HepG2 (cell line): ENCODE measurements around the gene TMCO4. TPM values are rescaled to one million over a fixed set of nuclear protein-coding genes. Genes with fewer than 3 reads are reported as not detected.

Experiments used
- ATAC-seq: fragments of 200-7000 bp; cut with Tn5 transposase; 3 replicates; pipeline ENCODE4 v1.9.1; 2020; ENCODE audit warnings: mild to moderate bottlenecking, moderate library complexity
- BruUV-seq: library from RNA; stranded (reverse); fragments of 400-500 nt; replicated peaks from 2 replicates; lab custom pipeline; 2021; lab: Mats Ljungman, UMichigan
- CTCF ChIA-PET: fragments of 300-600 bp; formaldehyde crosslinking; extraction: SDS; loops from one replicate; lab custom pipeline; 2021; ENCODE audit warnings: low total read pairs, inconsistent platforms, low intra/inter-chr PET ratio; lab: Yijun Ruan, JAX
- POLR2A ChIA-PET: fragments of 350-600 bp; sonication (Branson Sonifier 250); formaldehyde crosslinking; loops from one replicate; lab custom pipeline; 2020; ENCODE audit warnings: antibody characterized with exemption, inconsistent platforms; lab: Yijun Ruan, JAX
- DNase-seq: peaks from one replicate; pipeline ENCODE4 v3.0.0-alpha.2; 2015; ENCODE audit warnings: low spot score
- FAIRE-seq: peaks from 3 replicates; lab custom pipeline; 2011; peaks lifted over from hg19 to GRCh38; lab: Jason Lieb, UNC
- H2AFZ ChIP-seq: one replicate; pipeline ENCODE4 v1.6.1; 2011; ENCODE audit warnings: low read length, inconsistent platforms
- H3K27ac ChIP-seq: fragments of 300-600 bp; 3 replicates; pipeline ENCODE4 v1.8.0; 2011; ENCODE audit warnings: mixed run types, mild to moderate bottlenecking, mixed read lengths, low read length, inconsistent platforms; ENCODE audit not compliant: insufficient read depth; ENCODE audit errors: extremely low read length
- H3K27me3 ChIP-seq, 2 experiments: fragments of 200-600 bp in 1 of 2; 2 replicates in 1 of 2; 3 replicates in 1 of 2; pipeline versions ENCODE4 v1.6.0 to v1.8.0; 2011; ENCODE audit warnings: low read length in 2 of 2, mild to moderate bottlenecking in 2 of 2, moderate library complexity in 2 of 2, inconsistent platforms in 1 of 2; ENCODE audit not compliant: insufficient read depth in 2 of 2, control insufficient read depth in 1 of 2
- H3K36me3 ChIP-seq, 2 experiments: fragments of 200-600 bp in 1 of 2; replicated peaks in 1 of 2; 2 replicates in 1 of 2; 3 replicates in 1 of 2; pipeline versions ENCODE4 v1.5.1 to v1.8.0; 2011; ENCODE audit warnings: low read length in 2 of 2, inconsistent platforms in 1 of 2; ENCODE audit not compliant: insufficient read depth in 2 of 2, control insufficient read depth in 1 of 2
- H3K4me1 ChIP-seq: 2 replicates; pipeline ENCODE4 v1.5.1; 2012; ENCODE audit warnings: low read length, inconsistent platforms; ENCODE audit not compliant: insufficient read depth
- H3K4me2 ChIP-seq: 2 replicates; pipeline ENCODE4 v1.6.0; 2011; ENCODE audit warnings: low read depth, low read length, inconsistent platforms
- H3K4me3 ChIP-seq, 3 experiments: fragments of 200-600 bp in 1 of 3; sonication (generic), shearing (Covaris generic) in 1 of 3; replicated peaks in 1 of 3; 2 replicates each; pipeline ENCODE4 v1.5.1; 2011 to 2016; ENCODE audit warnings: low read length in 3 of 3, inconsistent platforms in 2 of 3, low read depth in 2 of 3, mild to moderate bottlenecking in 2 of 3, control low read depth in 1 of 3, mixed read lengths in 1 of 3; ENCODE audit not compliant: insufficient read depth in 1 of 3
- H3K79me2 ChIP-seq: one replicate; pipeline ENCODE4 v1.6.1; 2011; ENCODE audit warnings: low read length, inconsistent platforms; ENCODE audit not compliant: insufficient read depth
- H3K9ac ChIP-seq: 2 replicates; pipeline ENCODE4 v1.6.0; 2011; ENCODE audit warnings: mild to moderate bottlenecking, low read depth, low read length, inconsistent platforms; ENCODE audit not compliant: insufficient read depth
- H3K9me3 ChIP-seq: 2 replicates; pipeline ENCODE4 v1.5.1; 2012; ENCODE audit warnings: mild to moderate bottlenecking, low read length
- H4K20me1 ChIP-seq: 2 replicates; pipeline ENCODE4 v1.6.0; 2011; ENCODE audit warnings: inconsistent platforms, mild to moderate bottlenecking, low read length, moderate library complexity; ENCODE audit not compliant: insufficient read depth
- ASH2L ChIP-seq: fragments of 300-600, 200-600 bp; sonication (generic); IDR thresholded peaks from 2 replicates; pipeline ENCODE4 v1.7.0; 2017; ENCODE audit warnings: low read depth, mild to moderate bottlenecking, moderate library complexity, mixed read lengths, low read length; ENCODE audit not compliant: insufficient read length
- CENPT ChIP-seq: sonication (generic); formaldehyde crosslinking; IDR thresholded peaks from 2 replicates; pipeline ENCODE4 v1.8.0; 2022; ENCODE audit warnings: low read depth, mild to moderate bottlenecking, moderate library complexity, missing genetic modification reagents
- FOXC1 ChIP-seq: sonication (generic); formaldehyde crosslinking; IDR thresholded peaks from 2 replicates; pipeline ENCODE4 v1.8.0; 2022; ENCODE audit warnings: mild to moderate bottlenecking, missing genetic modification reagents, borderline replicate concordance
- HDAC2 ChIP-seq: sonication (generic); formaldehyde crosslinking; IDR thresholded peaks from 2 replicates; pipeline ENCODE4 v1.4.0; 2020; ENCODE audit warnings: missing genetic modification reagents
- NFKBIZ ChIP-seq: IDR thresholded peaks from 2 replicates; pipeline ENCODE4 v1.6.1; 2018; ENCODE audit warnings: missing genetic modification reagents, missing compliant biosample characterization
- POGZ ChIP-seq: sonication (generic); formaldehyde crosslinking; IDR thresholded peaks from 2 replicates; pipeline ENCODE4 v1.4.0; 2020; ENCODE audit warnings: mild to moderate bottlenecking, missing genetic modification reagents
- ZFP36L1 ChIP-seq: sonication (generic); formaldehyde crosslinking; IDR thresholded peaks from 2 replicates; pipeline ENCODE4 v1.8.0; 2022; ENCODE audit warnings: mild to moderate bottlenecking, missing genetic modification reagents, moderate library complexity
- ZNF3 ChIP-seq: IDR thresholded peaks from 2 replicates; pipeline ENCODE4 v1.7.0; 2017; ENCODE audit warnings: inconsistent platforms
- ZNF30 ChIP-seq: sonication (generic); formaldehyde crosslinking; IDR thresholded peaks from 2 replicates; pipeline ENCODE4 v1.5.0; 2020; ENCODE audit warnings: mild to moderate bottlenecking, missing genetic modification reagents
- WGBS: methylation state at CpG from one replicate; pipeline ENCODE4 v1.1.6; 2017; ENCODE audit warnings: low lambda C conversion rate; 5-methylcytosine and 5-hydroxymethylcytosine counted together
- in situ Hi-C: cut with HindIII; loops from 2 replicates; pipeline ENCODE4 v1.10.0; 2017; ENCODE audit warnings: low pct_unique_long_range_greater_than_20kb; ENCODE audit not compliant: extremely low pct_ligation_motif_present
- intact Hi-C: fragments of 100-400 bp; cut with micrococcal nuclease; formaldehyde crosslinking; loops from one replicate; pipeline ENCODE4 v1.10.0; 2022; ENCODE audit not compliant: unreplicated experiment
- polyA plus RNA-seq, 8 experiments: library from polyadenylated mRNA; depleted of rRNA in 3 of 8; stranded (reverse) in 7 of 8; unstranded in 1 of 8; fragments of >200 nt; fragmentation: Illumina TruSeq in 4 of 8; extraction: Trizol in 4 of 8; gene quantifications; 2 replicates each; pipeline versions ENCODE4 v1.2.1 to v1.2.3, GENCODE V29; 2011 to 2016; ENCODE audit warnings: low read depth in 4 of 8, missing spikeins in 1 of 8, mixed read lengths in 1 of 8; ENCODE audit not compliant: insufficient read depth in 1 of 8
- total RNA-seq, 5 experiments: library from RNA; depleted of rRNA; stranded (reverse); fragments of >200 nt; fragmentation: Illumina TruSeq; extraction: Trizol; gene quantifications; 2 replicates each; pipeline ENCODE4 v1.2.3, GENCODE V29; 2016; ENCODE audit warnings: low read depth in 1 of 5
- TF ChIP-seq, protein P1 (sequence below): sonication (generic); formaldehyde crosslinking; IDR thresholded peaks from 2 replicates; pipeline ENCODE4 v1.5.0; 2020; ENCODE audit warnings: missing genetic modification reagents
- TF ChIP-seq, protein P2 (sequence below): sonication (generic); formaldehyde crosslinking; IDR thresholded peaks from 2 replicates; pipeline ENCODE4 v1.5.0; 2020; ENCODE audit warnings: mild to moderate bottlenecking, missing genetic modification reagents
- TF ChIP-seq, protein P3 (sequence below): sonication (generic); formaldehyde crosslinking; IDR thresholded peaks from 2 replicates; pipeline ENCODE4 v1.4.0; 2020; ENCODE audit warnings: missing genetic modification reagents
- TF ChIP-seq, protein P4 (sequence below): IDR thresholded peaks from 2 replicates; pipeline ENCODE4 v1.4.0; 2020; ENCODE audit warnings: mild to moderate bottlenecking, missing genetic modification reagents

Gene TMCO4
- total and polyA plus RNA-seq, 2 of the 13 experiments (the other 11 are each of a cell fraction or from before 2014, with no cell fraction given), result 2.1 to 4.1 TPM

DNA sequence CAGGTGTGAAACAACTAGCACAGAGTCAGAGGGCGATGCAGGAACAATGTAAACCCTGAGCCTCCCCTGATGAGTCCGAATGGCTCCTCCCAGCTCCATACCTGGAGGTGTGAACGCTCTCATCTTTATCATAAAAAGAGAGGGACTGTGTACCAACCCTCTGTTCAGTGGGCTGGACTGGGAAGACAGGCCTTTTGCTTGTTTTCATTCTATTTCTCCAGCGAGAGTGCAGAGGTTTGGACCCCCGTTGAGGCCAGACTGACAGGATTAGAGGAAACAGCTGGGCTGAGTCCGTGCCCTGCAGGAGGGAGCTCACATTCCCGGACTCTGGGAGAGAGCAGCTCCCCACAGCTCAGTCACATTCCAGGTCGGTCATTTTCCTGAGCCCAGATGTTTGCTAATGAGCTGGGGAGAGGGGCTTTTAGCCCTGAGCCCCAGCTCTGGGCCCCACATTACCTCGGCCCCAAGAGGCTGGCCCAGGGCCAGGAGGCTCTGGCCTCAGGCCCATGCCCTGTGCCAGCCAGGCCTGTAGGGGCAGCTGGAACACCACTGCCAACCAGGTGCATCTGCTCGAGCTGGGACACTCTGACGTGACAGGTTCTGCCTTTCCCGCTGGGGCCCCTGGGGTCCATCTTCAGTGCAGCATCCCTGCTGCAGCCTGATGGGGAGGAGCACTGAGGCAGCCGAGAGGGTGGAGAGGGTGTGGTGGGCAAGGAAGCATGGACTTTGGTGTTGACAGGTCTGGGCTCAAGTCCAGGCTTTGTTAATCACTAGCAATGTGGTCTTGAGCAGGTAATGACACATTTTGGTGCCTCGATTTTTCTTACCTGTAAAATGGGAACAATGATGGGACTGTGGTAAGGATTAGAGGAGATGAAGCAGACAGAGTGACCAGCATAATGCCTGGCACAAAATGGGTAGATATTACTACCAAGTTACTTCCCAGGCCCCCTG, 159.1 kb downstream of the TMCO4 start (continued):
- TF ChIP-seq CENPT (CRISPR knock-in tag) (no peak), ZFP36L1 (CRISPR knock-in tag) (no peak), NFKBIZ (CRISPR knock-in tag) (no peak), ZNF30 (CRISPR knock-in tag) (no peak), ASH2L (no peak), POGZ (CRISPR knock-in tag) (no peak)
- TF ChIP-seq, protein P1, sequence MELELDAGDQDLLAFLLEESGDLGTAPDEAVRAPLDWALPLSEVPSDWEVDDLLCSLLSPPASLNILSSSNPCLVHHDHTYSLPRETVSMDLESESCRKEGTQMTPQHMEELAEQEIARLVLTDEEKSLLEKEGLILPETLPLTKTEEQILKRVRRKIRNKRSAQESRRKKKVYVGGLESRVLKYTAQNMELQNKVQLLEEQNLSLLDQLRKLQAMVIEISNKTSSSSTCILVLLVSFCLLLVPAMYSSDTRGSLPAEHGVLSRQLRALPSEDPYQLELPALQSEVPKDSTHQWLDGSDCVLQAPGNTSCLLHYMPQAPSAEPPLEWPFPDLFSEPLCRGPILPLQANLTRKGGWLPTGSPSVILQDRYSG, result no peak
- TF ChIP-seq, all 625 proteins: peak for 58

DNA sequence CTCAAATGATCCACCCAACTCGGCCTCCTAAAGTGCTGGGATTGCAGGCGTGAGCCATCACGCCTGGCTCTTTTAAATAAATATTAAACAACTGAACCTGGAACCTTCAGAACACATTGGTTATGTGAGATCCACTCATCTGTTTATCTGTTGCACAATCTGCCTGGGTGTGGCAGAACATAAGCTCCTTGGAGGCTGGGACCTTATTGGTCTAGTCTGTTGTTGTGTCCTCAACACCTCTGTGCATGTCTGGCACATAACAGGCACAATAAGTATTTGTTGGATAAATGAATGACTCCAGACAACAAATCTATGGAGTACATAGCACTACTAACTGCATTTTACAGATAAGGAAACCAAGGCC, 159.7 kb downstream of the TMCO4 start:
- FAIRE-seq (no peak), ATAC-seq (no peak; the same call in 2 of the 3 replicates), DNase-seq (peak; percentile 58)
- Histone ChIP-seq H3K4me2 (peak overlapping the region; percentile 50), H4K20me1 (no peaks in the 10 kb centered on the region), H3K9me3 (no peaks in the 10 kb centered on the region), H3K9ac (no peak overlapping the region), H3K4me1 (peaks cover 45% of the 10 kb centered on the region), H3K27me3 (peaks cover 2 to 16% of the 10 kb centered on the region in 2 experiments; a peak in 3 of 5 replicates), H3K36me3 (no peaks in the 10 kb centered on the region), H3K79me2 (no peaks in the 10 kb centered on the region), H3K4me3 (peak overlapping the region in 1 of 3 experiments; percentile 18; a peak in 1 of 6 replicates), H2AFZ (peak overlapping the region; percentile 21), H3K27ac (peak overlapping the region; percentile 15)
- ChIA-PET POLR2A (interaction anchor here (0.6 to 2.4 kb wide), 2 partner anchors 11 to 20 kb away, joined by 3 to 9 read pairs; no protein-coding TSS in a partner anchor), CTCF (no interaction called here)
- intact Hi-C loops (loop anchor here (1.0 to 5.0 kb wide), 2 partner anchors 20 to 43 kb away; a partner anchor contains a TSS), in situ Hi-C loops (no loop called here)
- BruUV-seq, result no TSS peak
- WGBS, result 8% methylated on average over 3 of the region's 3 CpGs
- TF ChIP-seq ZNF3 (CRISPR knock-in tag) (no peak), HDAC2 (CRISPR knock-in tag) (0 out of 2 replicates have a peak, but pooled peaks have one; percentile 27), FOXC1 (no peak)
- TF ChIP-seq, protein P2, sequence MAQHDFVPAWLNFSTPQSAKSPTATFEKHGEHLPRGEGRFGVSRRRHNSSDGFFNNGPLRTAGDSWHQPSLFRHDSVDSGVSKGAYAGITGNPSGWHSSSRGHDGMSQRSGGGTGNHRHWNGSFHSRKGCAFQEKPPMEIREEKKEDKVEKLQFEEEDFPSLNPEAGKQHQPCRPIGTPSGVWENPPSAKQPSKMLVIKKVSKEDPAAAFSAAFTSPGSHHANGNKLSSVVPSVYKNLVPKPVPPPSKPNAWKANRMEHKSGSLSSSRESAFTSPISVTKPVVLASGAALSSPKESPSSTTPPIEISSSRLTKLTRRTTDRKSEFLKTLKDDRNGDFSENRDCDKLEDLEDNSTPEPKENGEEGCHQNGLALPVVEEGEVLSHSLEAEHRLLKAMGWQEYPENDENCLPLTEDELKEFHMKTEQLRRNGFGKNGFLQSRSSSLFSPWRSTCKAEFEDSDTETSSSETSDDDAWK (CRISPR knock-in tag), result no peak
- TF ChIP-seq, protein P3, sequence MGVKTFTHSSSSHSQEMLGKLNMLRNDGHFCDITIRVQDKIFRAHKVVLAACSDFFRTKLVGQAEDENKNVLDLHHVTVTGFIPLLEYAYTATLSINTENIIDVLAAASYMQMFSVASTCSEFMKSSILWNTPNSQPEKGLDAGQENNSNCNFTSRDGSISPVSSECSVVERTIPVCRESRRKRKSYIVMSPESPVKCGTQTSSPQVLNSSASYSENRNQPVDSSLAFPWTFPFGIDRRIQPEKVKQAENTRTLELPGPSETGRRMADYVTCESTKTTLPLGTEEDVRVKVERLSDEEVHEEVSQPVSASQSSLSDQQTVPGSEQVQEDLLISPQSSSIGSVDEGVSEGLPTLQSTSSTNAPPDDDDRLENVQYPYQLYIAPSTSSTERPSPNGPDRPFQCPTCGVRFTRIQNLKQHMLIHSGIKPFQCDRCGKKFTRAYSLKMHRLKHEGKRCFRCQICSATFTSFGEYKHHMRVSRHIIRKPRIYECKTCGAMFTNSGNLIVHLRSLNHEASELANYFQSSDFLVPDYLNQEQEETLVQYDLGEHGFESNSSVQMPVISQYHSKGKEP (CRISPR knock-in tag), result no peak
- TF ChIP-seq, protein P4, sequence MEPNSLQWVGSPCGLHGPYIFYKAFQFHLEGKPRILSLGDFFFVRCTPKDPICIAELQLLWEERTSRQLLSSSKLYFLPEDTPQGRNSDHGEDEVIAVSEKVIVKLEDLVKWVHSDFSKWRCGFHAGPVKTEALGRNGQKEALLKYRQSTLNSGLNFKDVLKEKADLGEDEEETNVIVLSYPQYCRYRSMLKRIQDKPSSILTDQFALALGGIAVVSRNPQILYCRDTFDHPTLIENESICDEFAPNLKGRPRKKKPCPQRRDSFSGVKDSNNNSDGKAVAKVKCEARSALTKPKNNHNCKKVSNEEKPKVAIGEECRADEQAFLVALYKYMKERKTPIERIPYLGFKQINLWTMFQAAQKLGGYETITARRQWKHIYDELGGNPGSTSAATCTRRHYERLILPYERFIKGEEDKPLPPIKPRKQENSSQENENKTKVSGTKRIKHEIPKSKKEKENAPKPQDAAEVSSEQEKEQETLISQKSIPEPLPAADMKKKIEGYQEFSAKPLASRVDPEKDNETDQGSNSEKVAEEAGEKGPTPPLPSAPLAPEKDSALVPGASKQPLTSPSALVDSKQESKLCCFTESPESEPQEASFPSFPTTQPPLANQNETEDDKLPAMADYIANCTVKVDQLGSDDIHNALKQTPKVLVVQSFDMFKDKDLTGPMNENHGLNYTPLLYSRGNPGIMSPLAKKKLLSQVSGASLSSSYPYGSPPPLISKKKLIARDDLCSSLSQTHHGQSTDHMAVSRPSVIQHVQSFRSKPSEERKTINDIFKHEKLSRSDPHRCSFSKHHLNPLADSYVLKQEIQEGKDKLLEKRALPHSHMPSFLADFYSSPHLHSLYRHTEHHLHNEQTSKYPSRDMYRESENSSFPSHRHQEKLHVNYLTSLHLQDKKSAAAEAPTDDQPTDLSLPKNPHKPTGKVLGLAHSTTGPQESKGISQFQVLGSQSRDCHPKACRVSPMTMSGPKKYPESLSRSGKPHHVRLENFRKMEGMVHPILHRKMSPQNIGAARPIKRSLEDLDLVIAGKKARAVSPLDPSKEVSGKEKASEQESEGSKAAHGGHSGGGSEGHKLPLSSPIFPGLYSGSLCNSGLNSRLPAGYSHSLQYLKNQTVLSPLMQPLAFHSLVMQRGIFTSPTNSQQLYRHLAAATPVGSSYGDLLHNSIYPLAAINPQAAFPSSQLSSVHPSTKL, result 0 out of 2 replicates have a peak, but pooled peaks have one; percentile 22
